CD4-positive, alpha-beta T cell treated with Interferon alpha-2 for 1 hour (primary cell): Measurements from ENCODE around the gene RFC4.
A peak's percentile ranks its signal among the peaks of the same experiment; 100 is the strongest.
"Not testable (repeated sequence)": the region's sequence is repeated elsewhere in the genome, so short reads cannot be mapped to it uniquely, and the experiment has no call there.

Source experiments
- DNase-seq, 2 donors: peaks; one replicate each; pipeline ENCODE4 v3.0.0-alpha.2; 2020 to 2022

RFC4 gene, protein sequence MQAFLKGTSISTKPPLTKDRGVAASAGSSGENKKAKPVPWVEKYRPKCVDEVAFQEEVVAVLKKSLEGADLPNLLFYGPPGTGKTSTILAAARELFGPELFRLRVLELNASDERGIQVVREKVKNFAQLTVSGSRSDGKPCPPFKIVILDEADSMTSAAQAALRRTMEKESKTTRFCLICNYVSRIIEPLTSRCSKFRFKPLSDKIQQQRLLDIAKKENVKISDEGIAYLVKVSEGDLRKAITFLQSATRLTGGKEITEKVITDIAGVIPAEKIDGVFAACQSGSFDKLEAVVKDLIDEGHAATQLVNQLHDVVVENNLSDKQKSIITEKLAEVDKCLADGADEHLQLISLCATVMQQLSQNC

DNA sequence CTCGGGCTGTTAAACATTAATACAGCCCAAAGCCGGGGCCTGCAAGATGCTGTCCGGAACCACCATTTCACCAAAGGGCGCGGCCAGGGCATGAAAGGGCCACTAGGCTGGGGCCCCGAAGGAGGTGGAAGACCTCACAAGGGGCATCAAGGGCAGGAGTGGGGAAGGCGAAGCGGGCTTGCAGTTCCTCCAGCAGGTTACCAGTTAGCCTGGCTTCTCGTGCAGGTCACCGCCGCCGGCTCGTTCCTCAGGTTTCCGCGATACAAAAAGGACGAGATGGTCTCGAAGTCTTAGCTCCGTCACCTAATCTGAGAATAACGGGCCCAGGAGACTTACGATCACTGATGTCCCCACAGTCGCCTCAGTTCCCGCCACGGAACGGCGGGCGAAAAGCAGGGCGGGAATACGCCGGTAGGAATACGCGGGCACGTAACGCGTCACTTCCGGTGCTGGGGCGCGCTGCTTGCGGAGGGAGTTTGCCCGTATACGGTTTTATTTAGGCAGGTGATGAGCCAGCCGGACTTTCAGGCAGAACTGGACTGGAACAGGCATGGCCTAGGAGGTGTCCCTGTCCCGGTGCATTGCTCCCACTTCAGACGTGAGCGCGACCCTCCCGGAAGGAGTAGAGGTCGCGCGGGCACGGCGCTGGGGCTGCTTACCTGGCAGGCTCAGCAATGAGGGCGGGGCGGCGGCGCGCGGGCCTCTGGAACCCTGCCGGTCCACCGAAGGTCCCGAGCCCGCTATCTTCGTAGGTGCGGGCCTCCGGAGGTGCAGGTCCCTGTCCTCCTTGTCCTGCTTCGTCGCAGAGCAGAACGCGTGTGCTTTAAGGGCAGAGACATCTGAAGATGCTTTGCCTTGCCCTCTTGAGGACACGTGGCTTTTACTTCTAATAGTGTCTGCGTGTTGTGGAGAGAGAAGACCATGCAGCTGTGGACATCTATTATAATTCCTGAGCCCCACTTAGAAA, at the start of gene RFC4:
RFC4 (minus strand) TSS at position 394 of the 967 bp plus-strand sequence. CDS start 1,769 bp downstream, outside the sequence.
- DNase-seq, result peak; percentile 72 to 84

DNA sequence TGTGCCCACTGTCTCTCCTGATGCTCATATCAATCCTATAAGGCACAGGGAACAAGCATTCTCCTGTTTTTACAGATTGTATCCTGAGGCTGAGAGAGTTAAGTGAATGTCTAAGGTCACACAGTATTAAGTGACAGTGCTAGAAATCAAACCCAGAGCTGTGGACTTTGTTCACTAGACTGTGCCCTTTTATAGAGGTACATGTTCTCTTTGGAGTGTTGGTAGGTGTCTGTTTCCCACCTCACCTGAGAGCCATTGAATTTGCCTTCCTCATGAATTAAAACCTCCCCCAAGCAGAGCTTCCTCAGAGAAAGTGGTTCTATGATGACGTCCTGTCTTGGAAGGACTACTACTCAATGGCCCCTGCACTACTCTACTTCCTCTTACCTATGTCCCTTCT, 48.7 kb upstream of the RFC4 start:
- DNase-seq, result no peak

DNA sequence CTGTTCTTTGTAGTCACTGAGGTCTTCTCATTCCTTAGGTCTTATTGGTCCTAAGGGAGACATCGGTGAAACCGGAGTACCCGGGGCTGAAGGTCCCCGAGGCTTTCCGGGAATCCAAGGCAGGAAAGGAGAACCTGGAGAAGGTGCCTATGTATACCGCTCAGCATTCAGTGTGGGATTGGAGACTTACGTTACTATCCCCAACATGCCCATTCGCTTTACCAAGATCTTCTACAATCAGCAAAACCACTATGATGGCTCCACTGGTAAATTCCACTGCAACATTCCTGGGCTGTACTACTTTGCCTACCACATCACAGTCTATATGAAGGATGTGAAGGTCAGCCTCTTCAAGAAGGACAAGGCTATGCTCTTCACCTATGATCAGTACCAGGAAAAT, 47.9 kb upstream of the RFC4 start:
- no peak for DNase-seq

DNA sequence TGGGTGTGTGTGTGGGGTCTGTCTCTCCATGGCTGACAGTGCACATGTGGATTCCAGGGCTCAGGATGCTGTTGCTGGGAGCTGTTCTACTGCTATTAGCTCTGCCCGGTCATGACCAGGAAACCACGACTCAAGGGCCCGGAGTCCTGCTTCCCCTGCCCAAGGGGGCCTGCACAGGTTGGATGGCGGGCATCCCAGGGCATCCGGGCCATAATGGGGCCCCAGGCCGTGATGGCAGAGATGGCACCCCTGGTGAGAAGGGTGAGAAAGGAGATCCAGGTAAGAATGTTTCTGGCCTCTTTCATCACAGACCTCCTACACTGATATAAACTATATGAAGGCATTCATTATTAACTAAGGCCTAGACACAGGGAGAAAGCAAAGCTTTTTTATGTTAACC, 46.7 kb upstream of the RFC4 start:
- DNase-seq, result no peak

DNA sequence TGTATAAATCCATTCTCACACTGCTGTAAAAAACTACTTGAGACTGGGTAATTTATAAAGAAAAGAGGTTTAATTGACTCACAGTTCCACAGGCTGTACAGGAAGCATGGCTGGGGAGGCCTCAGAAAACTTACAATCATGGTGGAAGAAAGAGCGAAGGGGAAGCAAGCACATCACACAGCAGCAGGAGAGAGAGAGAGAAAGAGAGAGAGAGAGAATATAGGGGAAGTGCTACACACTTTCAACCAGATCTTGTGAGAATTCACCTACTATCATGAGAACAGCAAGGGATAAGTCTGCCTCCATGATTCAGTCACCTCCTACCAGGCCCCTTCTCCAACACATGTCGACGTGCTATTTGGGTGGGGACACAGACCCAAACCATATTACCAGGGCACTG, 45.6 kb upstream of the RFC4 start:
- not testable (repeated sequence) for DNase-seq

DNA sequence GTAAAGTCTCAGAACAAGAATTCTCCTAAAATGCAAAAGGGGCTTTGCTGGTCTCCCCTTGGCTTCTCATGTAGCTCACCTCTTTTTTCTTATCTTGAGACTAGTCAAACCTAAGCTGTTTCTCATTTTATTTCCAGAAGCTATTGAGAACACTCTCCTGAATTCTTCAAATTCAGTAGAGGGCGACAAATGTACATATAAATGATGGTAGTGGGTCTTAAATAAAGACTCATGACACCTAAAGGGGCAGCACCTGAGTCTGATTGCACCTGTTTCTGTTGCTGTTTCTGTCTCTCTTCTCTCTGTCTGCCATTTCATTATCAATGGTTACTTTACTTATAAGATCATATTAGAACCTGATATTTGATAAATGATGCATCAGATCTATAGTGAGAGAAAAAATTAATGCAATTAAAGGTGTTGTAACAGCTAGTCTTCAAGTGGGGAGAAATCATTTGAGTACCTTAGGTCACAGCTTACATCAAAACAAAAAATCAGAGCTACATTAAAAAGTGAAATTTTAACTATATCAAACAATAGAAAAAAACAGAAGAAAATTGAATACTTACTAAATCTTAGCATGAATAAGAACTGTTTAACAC, 43.2 kb upstream of the RFC4 start:
- peak; percentile 25 to 77 for DNase-seq

DNA sequence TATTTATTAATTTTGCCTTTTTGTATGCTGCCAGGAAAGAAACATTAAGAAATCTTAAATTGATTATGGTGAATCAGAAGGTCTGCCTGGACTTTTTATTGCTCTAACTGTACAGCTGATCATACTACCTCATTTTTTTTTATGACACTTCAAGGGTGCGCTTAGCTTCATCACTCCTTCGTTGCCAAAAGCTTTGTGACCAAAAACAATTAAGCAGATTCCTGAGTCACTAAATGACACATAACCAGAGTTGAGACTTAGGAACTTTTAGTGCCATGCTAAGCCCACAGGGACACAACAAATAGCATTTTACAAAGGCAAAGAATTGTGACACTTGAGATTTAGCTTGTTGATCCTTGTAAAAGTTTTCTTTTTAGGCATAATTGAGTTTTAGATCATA, 41.2 kb upstream of the RFC4 start:
- no peak for DNase-seq

DNA sequence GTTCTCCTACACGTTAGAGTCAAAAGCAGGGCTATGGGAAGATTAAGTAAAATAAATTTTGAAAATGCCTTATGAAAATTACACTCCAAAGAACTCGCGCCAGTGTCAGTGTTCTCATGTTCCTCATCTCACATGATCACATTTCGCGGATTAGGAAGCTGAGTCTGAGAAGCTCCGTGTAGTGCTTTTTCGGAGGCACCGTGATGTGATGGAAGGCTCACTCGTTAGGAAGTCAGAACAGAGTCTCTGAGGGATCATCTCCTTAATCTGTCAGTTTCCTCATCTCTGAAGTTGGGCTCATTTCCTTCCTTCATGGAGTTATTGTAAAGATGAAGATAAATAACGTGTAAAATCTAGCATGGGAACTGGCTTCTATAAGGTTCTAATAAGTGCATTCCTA, 39.5 kb upstream of the RFC4 start:
- no peak for DNase-seq

DNA sequence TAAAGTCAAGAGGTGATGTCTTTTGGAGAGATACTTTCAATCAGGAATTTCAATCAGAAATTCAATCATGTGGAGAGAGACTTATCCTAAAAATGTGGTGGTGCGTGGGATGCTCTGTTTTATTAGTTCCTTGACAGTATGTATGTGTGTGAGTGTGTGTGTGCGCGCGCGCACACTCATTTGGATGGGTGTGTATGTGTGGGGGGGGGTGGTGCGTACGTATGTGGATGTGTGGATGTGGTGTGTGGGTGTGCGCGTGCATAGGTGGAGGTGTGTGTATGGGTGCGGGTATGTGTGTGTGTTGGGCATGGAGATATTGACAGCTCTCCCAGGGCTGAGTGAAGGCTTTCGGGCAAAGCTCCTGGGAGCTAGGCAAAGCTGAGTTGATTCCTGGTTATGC, 38.6 kb upstream of the RFC4 start:
- DNase-seq, result no peak

DNA sequence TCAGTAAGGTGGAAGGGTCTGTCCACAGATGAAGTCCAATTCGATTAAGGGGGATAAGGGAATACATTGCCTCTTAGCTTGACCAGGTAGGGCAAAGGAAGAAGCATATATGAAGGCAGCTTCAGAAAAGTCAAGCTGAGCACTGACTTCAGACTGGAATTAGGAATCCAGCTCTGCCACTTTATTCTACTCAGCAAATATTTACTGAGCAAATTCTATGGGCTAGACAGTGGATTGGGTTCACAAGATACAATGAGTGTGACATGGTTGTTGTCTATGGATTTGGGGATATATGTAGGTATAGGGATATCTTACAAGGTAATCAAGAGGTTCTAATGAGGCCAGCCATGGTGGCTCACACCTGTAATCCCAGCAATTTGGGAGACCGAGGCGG, 36.8 kb upstream of the RFC4 start:
- no peak for DNase-seq

DNA sequence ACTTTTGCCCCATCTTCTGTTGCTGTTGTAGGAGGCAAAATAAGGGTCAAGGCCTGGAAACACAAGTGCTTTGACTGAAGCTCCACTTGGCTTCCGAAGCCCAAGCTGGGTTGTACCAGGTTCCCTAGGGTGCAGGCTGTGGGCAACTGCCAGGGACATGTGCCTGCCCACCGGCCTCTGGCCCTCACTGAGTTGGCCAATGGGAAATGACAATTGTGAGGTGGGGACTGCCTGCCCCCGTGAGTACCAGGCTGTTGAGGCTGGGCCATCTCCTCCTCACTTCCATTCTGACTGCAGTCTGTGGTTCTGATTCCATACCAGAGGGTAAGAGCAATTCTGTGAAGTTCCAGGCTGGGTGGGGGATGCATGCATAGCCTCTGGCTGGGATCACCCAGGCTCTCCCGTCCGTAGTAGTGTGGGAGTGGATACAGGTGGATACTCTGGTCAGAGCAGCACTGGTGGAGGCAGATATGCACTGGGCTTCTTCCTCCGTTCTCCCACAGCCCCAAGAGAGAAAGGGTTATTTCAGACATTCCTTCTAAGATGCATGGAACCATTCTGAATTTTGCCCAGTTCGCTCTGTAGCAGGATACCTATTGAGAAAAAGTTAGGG, 36.2 kb upstream of the RFC4 start, which contains the start of gene ADIPOQ:
ADIPOQ (plus strand) TSS at position 285 of the 613 bp plus-strand sequence. CDS start 10,349 bp downstream, outside the sequence.
- no peak for DNase-seq

DNA sequence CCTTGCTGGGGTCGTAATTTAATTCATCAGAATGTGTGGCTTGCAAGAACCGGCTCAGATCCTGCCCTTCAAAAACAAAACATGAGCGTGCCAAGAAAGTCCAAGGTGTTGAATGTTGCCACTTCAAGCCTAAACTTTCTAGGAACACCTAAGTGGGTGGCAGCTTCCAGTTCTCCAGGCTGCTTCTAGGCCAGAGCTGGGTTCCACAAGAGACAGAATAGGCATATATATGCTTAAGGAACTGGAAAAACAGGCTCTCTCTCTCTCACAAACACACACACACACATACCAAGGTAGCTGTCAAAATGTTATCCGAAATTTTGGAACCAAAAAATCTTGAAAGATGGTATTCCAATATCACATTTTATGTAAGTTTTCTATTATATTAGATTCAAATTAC, 35.3 kb upstream of the RFC4 start:
- no peak for DNase-seq

DNA sequence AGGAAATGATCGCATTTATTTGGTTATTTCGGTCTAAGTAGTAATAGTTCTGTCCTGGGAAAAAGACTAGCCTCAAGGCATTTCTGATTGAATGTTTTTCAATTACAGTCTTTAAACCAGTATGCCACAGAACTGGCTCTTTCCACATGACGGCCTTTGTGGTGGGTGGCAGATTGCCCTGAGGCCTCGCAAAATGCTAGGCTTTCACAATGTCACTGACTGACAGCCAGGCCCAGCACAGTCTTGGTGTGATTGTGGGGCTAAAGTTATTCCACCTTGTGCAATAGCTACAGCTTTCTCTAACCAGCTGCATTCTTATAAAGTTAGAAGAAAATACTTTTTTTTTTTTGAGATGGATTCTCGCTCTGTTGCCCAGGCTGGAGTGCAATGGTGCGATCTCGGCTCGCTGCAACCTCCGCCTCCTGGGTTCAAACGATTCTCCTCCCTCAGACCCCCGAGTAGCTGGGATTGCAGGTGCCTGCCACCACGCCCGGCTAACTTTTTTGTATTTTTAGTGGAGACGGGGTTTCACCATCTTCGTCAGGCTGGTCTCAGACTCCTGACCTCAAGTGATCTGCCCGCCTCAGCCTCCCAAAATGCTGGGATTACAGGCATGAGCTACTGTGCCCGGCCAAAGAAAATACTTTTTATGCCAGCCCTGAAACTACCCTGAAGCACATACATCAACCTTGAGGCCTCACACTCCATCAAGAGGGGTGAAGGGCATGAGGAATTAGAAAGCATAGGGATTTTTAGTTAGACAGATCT, 33.8 kb upstream of the RFC4 start:
- DNase-seq, result no peak

DNA sequence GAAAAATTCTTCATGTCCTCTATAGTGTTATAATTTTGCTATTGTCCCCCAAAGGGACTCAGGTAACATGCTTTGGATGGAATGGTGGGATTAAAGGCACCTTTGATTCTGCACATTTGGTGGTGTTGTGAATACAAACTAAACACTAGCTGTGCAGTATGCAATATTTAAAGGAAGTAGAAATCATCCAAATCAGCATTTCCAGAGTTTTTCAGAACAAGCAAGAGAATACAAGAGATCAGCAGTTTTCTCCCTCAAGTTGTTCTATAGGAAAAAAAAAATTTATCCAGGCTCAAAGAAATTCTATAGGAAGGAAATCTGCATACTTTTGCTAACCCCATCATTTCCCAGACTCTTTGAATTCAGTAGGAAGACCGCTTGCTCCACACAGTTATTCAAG, 26.0 kb upstream of the RFC4 start:
- DNase-seq, result no peak

DNA sequence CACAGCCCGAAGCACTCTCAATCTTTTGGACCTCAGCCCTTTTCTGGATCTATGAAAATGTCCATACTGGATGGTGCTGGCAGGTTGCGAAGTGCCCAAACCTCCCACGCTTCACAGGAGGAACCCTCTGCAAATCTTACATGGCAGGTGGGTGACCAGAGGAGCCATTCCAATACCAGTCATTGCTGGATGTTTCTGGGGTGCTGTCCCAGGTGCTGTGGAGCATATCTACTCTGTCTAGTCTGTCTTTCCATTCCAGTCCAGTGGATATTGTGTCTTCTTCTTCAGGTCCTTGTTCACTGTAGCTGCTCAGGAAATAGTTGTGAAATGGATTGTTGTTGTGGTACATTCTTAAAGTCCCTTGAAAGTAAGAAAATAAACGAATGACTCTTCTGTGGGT, 25.5 kb upstream of the RFC4 start:
- no peak for DNase-seq

DNA sequence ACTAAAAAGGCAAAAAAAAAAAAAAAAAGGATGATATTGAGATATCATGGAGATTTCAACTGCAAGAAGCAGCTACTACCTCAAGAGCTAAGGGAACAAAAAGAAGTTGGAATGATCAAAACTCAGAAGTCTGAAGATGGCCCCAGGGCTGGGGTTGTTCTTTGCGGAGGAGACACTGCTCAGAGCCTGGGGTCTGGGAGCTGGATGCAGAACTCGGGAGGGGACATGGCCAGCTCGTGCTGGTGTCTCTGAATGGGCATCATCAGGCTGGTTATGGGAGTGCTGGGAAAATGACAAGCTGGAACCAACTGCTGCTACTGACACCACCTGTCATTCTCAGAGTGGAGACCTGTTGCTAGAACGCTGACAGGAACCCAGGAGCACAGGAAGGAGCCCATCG, 22.1 kb upstream of the RFC4 start:
- no peak for DNase-seq

DNA sequence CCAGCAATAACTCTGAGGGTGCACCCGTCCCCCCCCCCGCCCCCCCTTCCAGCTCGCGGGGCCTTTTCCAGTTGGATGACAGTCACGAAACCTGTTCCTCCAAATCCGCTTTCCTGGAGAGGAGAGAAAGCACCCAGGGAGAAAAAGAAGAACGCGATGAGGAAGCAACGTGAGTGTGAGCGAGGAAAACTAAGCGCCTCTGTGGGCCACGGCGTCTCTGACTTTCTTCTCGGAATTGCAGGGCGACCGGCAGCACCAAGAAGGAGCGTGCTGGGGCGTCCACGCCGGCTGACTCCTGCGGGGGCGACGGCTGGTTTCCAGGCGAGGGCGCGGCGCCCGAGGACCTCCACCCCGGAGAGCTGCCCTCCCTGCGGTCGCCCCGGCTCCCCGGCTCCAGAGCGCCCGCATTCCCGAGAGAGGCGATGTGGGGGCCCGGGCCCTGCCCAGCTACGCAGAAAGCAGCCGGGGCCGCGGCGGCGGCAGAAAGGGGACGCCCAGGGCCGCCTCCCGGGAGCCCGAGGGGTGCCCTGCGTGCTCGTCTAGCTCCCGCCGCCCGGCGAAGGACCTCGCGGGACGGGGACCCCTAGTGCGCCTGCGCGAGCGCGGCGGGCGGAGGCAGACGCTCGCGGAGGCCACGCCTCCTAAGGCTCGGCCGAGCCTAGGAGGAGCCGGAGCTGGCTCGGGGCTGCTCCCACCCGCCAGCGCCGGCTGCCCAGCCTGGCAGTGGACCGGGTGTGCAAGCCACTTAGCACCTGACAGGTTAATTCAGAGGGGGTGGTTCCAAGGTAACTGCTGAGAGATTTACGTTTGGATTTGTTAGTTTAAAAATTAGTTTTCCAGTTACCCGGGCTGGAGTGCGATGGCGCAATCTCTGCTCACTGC, 20.9 kb upstream of the RFC4 start:
- peak; percentile 86 to 91 for DNase-seq

DNA sequence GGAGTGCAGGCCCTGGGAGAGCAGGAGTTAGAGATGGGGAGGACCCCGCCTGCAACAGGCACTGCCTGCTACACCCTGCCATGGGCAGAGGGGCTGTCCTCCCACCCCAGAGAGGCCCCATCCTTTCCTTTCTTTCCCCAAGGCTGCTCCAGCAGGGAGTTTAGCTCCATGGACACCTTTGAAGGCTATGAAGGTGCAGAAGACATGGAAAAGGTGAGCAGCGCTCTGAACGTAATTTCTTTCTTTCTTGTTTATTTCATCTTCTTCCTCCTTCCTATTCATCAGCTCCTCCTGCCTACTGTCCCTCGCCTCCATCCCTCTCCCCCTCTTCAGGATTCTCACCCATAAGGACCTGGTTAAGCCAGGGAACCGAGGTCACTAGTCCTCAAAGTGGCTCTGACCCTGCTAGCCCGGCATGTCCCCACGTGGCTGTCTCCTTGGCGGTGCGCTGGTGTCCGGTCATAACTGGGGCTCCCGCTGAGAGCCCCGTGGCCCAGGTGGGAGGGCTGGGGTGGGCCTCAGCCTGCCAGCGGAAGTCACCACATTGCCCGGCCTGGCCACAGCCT, 20.2 kb upstream of the RFC4 start:
- peak in 1 of 2 donors; percentile 28 for DNase-seq

DNA sequence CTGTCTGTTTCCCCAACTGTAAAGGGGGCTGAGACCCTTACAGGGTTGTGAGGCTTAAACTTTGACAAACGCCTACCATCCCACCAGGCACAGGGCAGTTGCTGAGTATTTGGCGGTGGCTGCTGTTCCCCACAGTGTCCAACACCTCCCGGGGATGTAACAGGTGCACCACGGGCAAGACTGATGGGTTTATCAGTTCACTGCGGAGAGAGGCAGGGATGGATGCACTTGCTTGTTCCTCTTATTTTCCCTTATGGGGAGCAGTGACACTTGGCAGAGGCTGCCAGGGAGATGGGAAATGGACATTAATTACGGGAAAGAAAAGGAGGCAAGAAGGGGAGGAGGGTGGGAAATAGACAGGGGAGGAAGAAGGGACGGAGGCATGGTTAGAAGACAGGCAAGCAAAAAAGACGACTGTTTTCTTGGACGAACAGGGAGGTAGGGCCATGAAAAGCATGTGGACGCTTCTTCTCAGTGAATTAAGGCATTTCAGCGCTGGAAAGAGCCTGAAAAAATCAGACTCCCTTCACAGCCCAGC, 19.7 kb upstream of the RFC4 start:
- DNase-seq, result no peak

DNA sequence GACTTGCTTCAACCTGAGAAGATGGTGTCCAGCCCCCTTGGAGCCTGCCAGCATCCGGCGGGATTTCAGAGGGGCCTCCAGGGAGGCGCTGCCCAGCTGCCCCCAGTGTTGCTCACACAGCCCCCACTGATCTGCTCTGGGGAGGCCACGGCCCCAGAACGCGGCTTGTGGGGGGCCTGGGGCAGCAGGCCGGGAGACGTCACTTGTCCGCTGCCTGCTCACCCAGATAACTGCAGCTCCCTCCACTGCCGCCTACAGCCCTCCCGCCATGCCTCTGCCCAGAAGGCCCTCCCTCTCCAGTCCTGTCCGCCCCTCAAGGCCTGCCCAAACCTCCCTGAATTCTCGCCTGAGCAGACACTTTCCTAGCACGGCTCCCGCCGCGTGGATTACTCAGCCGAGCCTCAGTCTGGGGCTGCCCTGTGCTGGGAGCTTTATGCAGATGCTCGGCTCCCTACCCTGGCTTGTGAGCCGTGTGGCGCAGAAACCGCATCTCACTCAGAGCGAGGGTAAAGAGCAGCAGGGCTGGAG, 19.1 kb upstream of the RFC4 start:
- peak in 1 of 2 donors; percentile 3 for DNase-seq
